ENCODE data around the gene INPP5A.

Gene INPP5A

DNA sequence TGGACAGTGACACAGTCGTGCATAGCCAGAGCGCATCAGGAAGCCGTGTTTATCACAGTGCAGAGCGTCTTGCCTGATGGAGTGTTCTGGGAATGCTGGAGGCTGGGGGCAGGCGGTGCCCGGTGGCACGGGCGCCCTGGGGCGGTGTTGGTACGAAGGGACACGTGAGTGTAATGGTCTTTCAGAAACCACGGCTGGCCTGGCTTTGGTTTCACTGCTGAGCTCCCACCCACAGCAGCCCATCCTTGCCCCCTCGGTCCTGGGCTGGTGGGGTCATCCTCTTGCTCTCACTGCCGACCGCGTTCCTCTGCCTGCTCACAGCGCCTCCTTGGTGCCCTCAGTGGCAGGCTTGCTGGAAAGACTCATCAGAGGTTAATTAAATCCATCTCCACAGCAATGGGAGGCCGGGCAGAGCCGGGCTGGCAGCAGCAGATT, 197.8 kb downstream of the INPP5A start:
- TF ChIP-seq, protein P1, sequence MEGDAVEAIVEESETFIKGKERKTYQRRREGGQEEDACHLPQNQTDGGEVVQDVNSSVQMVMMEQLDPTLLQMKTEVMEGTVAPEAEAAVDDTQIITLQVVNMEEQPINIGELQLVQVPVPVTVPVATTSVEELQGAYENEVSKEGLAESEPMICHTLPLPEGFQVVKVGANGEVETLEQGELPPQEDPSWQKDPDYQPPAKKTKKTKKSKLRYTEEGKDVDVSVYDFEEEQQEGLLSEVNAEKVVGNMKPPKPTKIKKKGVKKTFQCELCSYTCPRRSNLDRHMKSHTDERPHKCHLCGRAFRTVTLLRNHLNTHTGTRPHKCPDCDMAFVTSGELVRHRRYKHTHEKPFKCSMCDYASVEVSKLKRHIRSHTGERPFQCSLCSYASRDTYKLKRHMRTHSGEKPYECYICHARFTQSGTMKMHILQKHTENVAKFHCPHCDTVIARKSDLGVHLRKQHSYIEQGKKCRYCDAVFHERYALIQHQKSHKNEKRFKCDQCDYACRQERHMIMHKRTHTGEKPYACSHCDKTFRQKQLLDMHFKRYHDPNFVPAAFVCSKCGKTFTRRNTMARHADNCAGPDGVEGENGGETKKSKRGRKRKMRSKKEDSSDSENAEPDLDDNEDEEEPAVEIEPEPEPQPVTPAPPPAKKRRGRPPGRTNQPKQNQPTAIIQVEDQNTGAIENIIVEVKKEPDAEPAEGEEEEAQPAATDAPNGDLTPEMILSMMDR (IDR thresholded peaks at IDR 0.05; ENCODE audit: borderline replicate concordance, control extremely low read depth, extremely low read depth, insufficient read depth, missing control alignments) = no peak
- in situ Hi-C loops (cut with MboI; ENCODE audit: low sequenced_read_pairs, unreplicated experiment) = no loop called here
- no peak for DNase-seq (ENCODE audit: low spot score)

- no peak for DNase-seq (ENCODE audit: low spot score)
- in situ Hi-C loops (cut with MboI; ENCODE audit: low sequenced_read_pairs, unreplicated experiment) = no loop called here
Observed at GRCh38 chr10:132735923-132736391, 198.4 kb downstream of the INPP5A start.

GRCh38 chr10:132737390-132738048, 199.9 kb downstream of the INPP5A start:
- TF ChIP-seq, protein P1 (IDR thresholded peaks at IDR 0.05; ENCODE audit: borderline replicate concordance, control extremely low read depth, extremely low read depth, insufficient read depth, missing control alignments) = no peak

More at GRCh38 chr10:132735923-132736391, 198.4 kb downstream of the INPP5A start:
- TF ChIP-seq, protein P1 (IDR thresholded peaks at IDR 0.05; ENCODE audit: borderline replicate concordance, control extremely low read depth, extremely low read depth, insufficient read depth, missing control alignments) = no peak

DNA sequence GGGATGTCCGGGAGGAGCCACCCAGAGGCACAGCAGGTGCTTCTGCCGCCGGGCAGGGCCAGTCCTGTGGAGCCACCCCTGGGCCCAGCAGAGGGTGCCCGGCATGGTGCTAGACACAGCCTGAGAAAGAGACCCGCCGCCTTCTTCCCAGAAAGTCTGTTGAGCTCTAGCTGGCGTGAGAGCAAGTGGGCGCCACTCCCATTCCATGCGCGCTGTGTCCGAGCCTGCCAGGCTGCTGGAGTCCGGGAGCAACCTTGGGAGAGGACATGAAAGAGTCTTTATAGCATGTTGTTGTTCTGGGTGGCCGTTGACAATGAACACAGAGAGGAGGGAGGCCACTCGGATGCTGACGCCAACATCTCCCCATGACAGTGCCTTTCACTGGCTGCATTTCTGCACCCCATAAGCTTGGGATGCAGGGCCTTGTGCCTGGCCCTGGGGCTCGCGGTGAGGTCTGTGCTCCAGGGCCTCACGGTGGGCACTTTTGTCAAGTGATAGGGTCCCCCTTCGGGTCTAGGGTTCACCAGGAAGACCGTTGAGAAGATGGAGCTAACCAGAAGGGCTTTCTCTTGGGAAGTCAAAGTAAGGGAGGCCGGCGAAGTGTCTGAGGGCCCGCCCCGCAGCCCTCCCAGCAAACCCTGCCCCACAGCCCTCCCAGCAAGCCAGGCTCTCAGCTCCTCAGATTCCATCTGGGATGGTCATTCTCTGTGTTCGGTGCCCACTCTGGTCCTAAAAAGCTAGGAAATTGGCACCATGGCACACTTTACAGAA, 201.1 kb downstream of the INPP5A start:
- in situ Hi-C loops (cut with MboI; ENCODE audit: low sequenced_read_pairs, unreplicated experiment) = no loop called here
- TF ChIP-seq, protein P1 (IDR thresholded peaks at IDR 0.05; ENCODE audit: borderline replicate concordance, control extremely low read depth, extremely low read depth, insufficient read depth, missing control alignments) = no peak
- no peak for DNase-seq (ENCODE audit: low spot score)

More at GRCh38 chr10:132737390-132738048, 199.9 kb downstream of the INPP5A start:
- DNase-seq (ENCODE audit: low spot score) = no peak
- in situ Hi-C loops (cut with MboI; ENCODE audit: low sequenced_read_pairs, unreplicated experiment) = no loop called here

DNA sequence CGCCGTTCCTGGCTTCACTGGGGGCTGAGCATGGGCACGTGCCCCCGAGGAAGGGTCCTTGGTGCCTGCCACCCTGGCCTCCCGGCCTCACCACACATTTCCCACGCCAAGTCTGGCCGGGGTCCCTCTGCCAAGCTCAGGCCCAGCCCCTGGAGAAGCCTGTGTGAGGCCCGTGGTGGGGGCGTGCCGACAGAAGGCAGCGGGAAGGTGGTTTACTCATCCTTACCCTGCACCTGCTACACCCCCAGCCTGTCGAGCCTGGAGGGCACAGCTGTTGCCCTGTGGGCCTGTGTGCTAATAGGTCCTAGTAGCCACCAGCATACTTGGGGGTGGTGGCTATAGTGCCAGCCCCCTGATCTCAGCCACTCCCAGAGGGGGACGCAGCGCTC, 201.6 kb downstream of the INPP5A start:
- DNase-seq (ENCODE audit: low spot score) = no peak
- in situ Hi-C loops (cut with MboI; ENCODE audit: low sequenced_read_pairs, unreplicated experiment) = no loop called here

DNA sequence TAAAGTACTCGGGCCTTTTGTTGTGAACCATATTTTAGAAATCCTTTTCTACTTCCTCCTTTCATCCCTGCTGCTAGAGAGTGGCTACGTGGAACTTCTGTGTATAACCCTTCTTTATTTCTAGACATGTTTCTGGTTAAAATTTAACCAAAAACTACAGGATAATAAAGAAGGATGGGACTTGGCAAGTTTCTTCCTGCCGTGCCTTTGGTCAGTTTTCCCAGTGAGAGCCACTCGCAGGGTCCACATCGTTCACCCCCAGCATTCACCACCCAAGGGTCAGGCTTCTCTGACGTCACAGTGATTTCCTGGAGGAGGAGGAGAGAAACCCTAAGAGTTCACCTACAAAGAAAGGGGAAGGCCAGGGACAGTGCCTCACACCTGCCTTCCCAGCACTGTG, 203.0 kb downstream of the INPP5A start:
- DNase-seq (ENCODE audit: low spot score) = no peak
- TF ChIP-seq, protein P1 (IDR thresholded peaks at IDR 0.05; ENCODE audit: borderline replicate concordance, control extremely low read depth, extremely low read depth, insufficient read depth, missing control alignments) = no peak
- in situ Hi-C loops (cut with MboI; ENCODE audit: low sequenced_read_pairs, unreplicated experiment) = no loop called here

More for the DNA sequence above, 201.6 kb downstream of the INPP5A start:
- TF ChIP-seq, protein P1 (IDR thresholded peaks at IDR 0.05; ENCODE audit: borderline replicate concordance, control extremely low read depth, extremely low read depth, insufficient read depth, missing control alignments) = no peak

Data from GM13976 (cell line).